ENCODE measurements around the gene ARFRP1. TPM values are rescaled to one million over a fixed set of nuclear protein-coding genes. Genes with fewer than 3 reads are reported as not detected.

ARFRP1 gene
- total and polyA plus RNA-seq, 2 of the 13 experiments (the other 11 are each of a cell fraction or from before 2014, with no cell fraction given): 32.0 to 51.1 TPM

- TF ChIP-seq ZNF746 (CRISPR knock-in tag; IDR thresholded peaks at IDR 0.05) (peak; percentile 30; the same call in 1 of the 2 replicates), POLR2AphosphoS5 (IDR thresholded peaks at IDR 0.05; ENCODE audit: low read depth, low read length) (0 out of 2 replicates have a peak, but pooled peaks have one; percentile 6), ZNF687 (CRISPR knock-in tag; IDR thresholded peaks at IDR 0.05) (no peak), ZNF225 (CRISPR knock-in tag; IDR thresholded peaks at IDR 0.05) (no peak), NRL (CRISPR knock-in tag; IDR thresholded peaks at IDR 0.05; ENCODE audit: borderline replicate concordance) (0 out of 2 replicates have a peak, but pooled peaks have one; percentile 20), ZNF547 (CRISPR knock-in tag; IDR thresholded peaks at IDR 0.05) (0 out of 2 replicates have a peak, but pooled peaks have one; percentile 29)
Observed at GRCh38 chr20:63698739-63699465, 8.9 kb downstream of the ARFRP1 start (continued).

GRCh38 chr20:63697868-63698545, 9.8 kb downstream of the ARFRP1 start:
- Histone ChIP-seq H2AFZ (ENCODE audit: low read length) (no peak overlapping the region), H3K79me2 (ENCODE audit: insufficient read depth, low read length) (no peaks in the 10 kb centered on the region), H3K36me3 (replicated peaks in 1 of 2; ENCODE audit: control insufficient read depth in 1 of 2, insufficient read depth in 2 of 2, low read length in 2 of 2) (peaks cover 4% of the 10 kb centered on the region in 2 experiments; a peak in 4 of 5 replicates), H3K4me3 (replicated peaks in 1 of 3; ENCODE audit: insufficient read depth in 1 of 3, low read depth in 2 of 3, low read length in 3 of 3) (no peak overlapping the region), H3K9me3 (ENCODE audit: low read length) (no peaks in the 10 kb centered on the region), H3K4me2 (ENCODE audit: low read depth, low read length) (no peak overlapping the region), H3K27ac (ENCODE audit: extremely low read length, insufficient read depth, low read length) (no peak overlapping the region), H3K27me3 (ENCODE audit: control insufficient read depth in 1 of 2, insufficient read depth in 2 of 2, low read length in 2 of 2) (no peaks in the 10 kb centered on the region), H3K4me1 (ENCODE audit: insufficient read depth, low read length) (peaks cover 21% of the 10 kb centered on the region), H4K20me1 (ENCODE audit: insufficient read depth, low read length) (peaks cover 4% of the 10 kb centered on the region; the same call in 1 of the 2 replicates), H3K9ac (ENCODE audit: insufficient read depth, low read depth, low read length) (no peak overlapping the region)
- no TSS peak for BruUV-seq (replicated peaks)
- ChIA-PET CTCF (ENCODE audit: low intra/inter-chr PET ratio, low total read pairs) (no interaction called here), POLR2A (interaction anchor here (0.7 to 2.0 kb wide), 4 partner anchors 10 to 43 kb away, joined by 3 to 11 read pairs (median 4); partner anchors contain the start of genes ARFRP1, RTEL1 and ZGPAT)
- no peak; the same call in 2 of the 3 replicates for ATAC-seq
- 94% methylated on average over 40 of the region's 40 CpGs for WGBS (ENCODE audit: low lambda C conversion rate)
- in situ Hi-C loops (cut with HindIII; ENCODE audit: extremely low pct_ligation_motif_present, low pct_unique_long_range_greater_than_20kb) (no loop called here), intact Hi-C loops (cut with micrococcal nuclease; ENCODE audit: unreplicated experiment) (no loop called here)
- no peak for FAIRE-seq
- no peak for DNase-seq (ENCODE audit: low spot score)
- TF ChIP-seq SRF (IDR thresholded peaks at IDR 0.05; ENCODE audit: low read depth, low read length) (no peak), ZNF30 (CRISPR knock-in tag; IDR thresholded peaks at IDR 0.05) (0 out of 2 replicates have a peak, but pooled peaks have one; percentile 41), NR2C2 (CRISPR knock-in tag; IDR thresholded peaks at IDR 0.05; ENCODE audit: borderline replicate concordance) (0 out of 2 replicates have a peak, but pooled peaks have one; percentile 2), ZNF512B (CRISPR knock-in tag; IDR thresholded peaks at IDR 0.05; ENCODE audit: borderline replicate concordance) (0 out of 2 replicates have a peak, but pooled peaks have one; percentile 47), AGO2 (optimal IDR thresholded peaks at IDR 0.05; ENCODE audit: low read depth, low read length) (peak; percentile 99), HES4 (CRISPR knock-in tag; IDR thresholded peaks at IDR 0.05; ENCODE audit: borderline replicate concordance) (no peak), ZNF724P (CRISPR knock-in tag; IDR thresholded peaks at IDR 0.05; ENCODE audit: borderline replicate concordance) (0 out of 2 replicates have a peak, but pooled peaks have one; percentile 5), MYC (CRISPR knock-in tag; IDR thresholded peaks at IDR 0.05; ENCODE audit: borderline replicate concordance) (0 out of 2 replicates have a peak, but pooled peaks have one; percentile 20)
